Ovary (tissue), 9 donors: ENCODE results near the gene RTTN. TPM values are rescaled to one million over a fixed set of nuclear protein-coding genes. Genes with fewer than 3 reads are reported as not detected.
A peak's percentile ranks its signal among the peaks of the same experiment; 100 is the strongest.

Source experiments
- DNase-seq, 5 donors: peaks; one replicate each; pipeline ENCODE4 v3.0.0-alpha.2; 2019 to 2020
- H3K27ac ChIP-seq, 2 donors: fragments of 200-600 bp; one replicate each; pipeline versions ENCODE4 v1.5.1 to v1.8.0; 2019 to 2022
- H3K27me3 ChIP-seq: fragments of 200-600 bp; one replicate; pipeline ENCODE4 v1.8.0; 2022
- H3K36me3 ChIP-seq: fragments of 200-600 bp; sonication (generic); one replicate; pipeline ENCODE4 v1.5.1; 2019
- H3K4me1 ChIP-seq: one replicate; pipeline ENCODE4 v1.8.1; 2013; ENCODE audit warnings: mild to moderate bottlenecking, moderate library complexity; ENCODE audit not compliant: insufficient read depth
- H3K4me3 ChIP-seq: fragments of 200-600 bp; sonication (generic); one replicate; pipeline ENCODE4 v1.5.1; 2017
- H3K9me3 ChIP-seq, 2 donors: fragments of 200-600 bp in 1 of 2; sonication (generic) in 1 of 2; one replicate each; pipeline versions ENCODE4 v1.5.1 to v1.8.1; 2013 to 2019; ENCODE audit warnings: mild to moderate bottlenecking in 1 of 2, moderate library complexity in 1 of 2
- EP300 ChIP-seq: sonication (generic); formaldehyde crosslinking; IDR thresholded peaks from one replicate; pipeline ENCODE4 v1.6.1; 2017; ENCODE audit warnings: antibody characterized with exemption
- POLR2A ChIP-seq: fragments of 450-650 bp; IDR thresholded peaks from one replicate; pipeline ENCODE4 v1.6.1; 2017; ENCODE audit warnings: antibody characterized with exemption, mild to moderate bottlenecking, moderate library complexity
- WGBS, 3 donors: extraction: QIAGEN DNeasy Blood & Tissue Kit in 1 of 3; methylation state at CpG; one replicate each; pipeline versions ENCODE4 v1.1.5 to v1.1.7; 2013 to 2017; 5-methylcytosine and 5-hydroxymethylcytosine counted together
- intact Hi-C, 4 donors: fragments of 100-400 bp; cut with DNase I; formaldehyde crosslinking; loops; one replicate each; pipeline versions ENCODE4 v1.11.0 to v1.15.1; 2022 to 2023
- polyA plus RNA-seq, 2 donors: library from polyadenylated mRNA; stranded (reverse); fragments of 200-250 nt in 1 of 2; fragments of 350-450 nt in 1 of 2; fragmentation: Illumina TruSeq in 1 of 2; extraction: RNeasy Lipid Tissue Mini Kit (QIAGEN cat#74804) in 1 of 2; gene quantifications; one replicate each; pipeline ENCODE4 v1.2.3, GENCODE V29; 2013 to 2014
- total RNA-seq, 7 donors: library from RNA; depleted of rRNA in 2 of 7; stranded (reverse); fragments of >200 nt in 2 of 7; fragmentation: NEBNext Ultra II Directional in 3 of 7; extraction: Animal tissue kit (Norgen Biotek cat#: 25700) in 3 of 7; gene quantifications; one replicate each; pipeline versions ENCODE4 v1.1.0 to v1.2.4, GENCODE V29; 2016 to 2023
- TF ChIP-seq, protein P1 (sequence below), 3 donors: fragments of 450-650 bp in 2 of 3; fragments of 200-600 bp in 1 of 3; IDR thresholded peaks; one replicate each; pipeline versions ENCODE4 v1.5.1 to v1.8.0; 2016 to 2022; ENCODE audit warnings: antibody characterized with exemption in 3 of 3, mild to moderate bottlenecking in 1 of 3
- donor health status: DM: no; HTN: no; CAD: no; lungs with moderate emphysema.
- donor health status: DM: no; HTN: no; CAD: no.
- donor health status: Bipolar disorder and iron deficiency.
- donor health status: DM: yes; HTN: yes; CAD: no.
- donor health status: DM: no; HTN: no; CAD: no.
- donor health status: DM: yes; HTN: yes; CAD: no.

RTTN gene
- total and polyA plus RNA-seq, 9 donors = 6.2 to 22.4 (median 14.9) TPM

DNA sequence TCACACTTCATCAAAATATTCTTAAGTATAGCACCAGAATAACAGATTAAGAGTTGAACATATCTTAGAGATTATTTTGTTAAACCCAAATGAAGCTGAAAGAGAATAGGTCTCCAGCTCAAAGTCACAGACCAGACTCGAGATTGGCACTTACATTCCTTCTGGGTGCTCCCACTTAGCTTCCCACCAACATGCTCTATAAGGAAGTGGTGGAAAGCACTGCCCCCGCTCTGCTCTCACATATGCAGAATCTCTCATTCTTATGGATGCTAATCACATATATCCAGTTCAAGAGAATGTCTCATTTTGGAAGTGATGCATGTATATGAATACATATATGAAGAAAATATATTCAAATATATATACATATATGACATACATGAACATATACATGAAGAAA, 186.4 kb downstream of the RTTN start:
- Histone ChIP-seq H3K27me3 (no peaks in the 10 kb centered on the region), H3K4me3 (no peak overlapping the region), H3K27ac (no peak overlapping the region), H3K4me1 (no peaks in the 10 kb centered on the region), H3K9me3 (no peaks in the 10 kb centered on the region), H3K36me3 (no peaks in the 10 kb centered on the region)
- no peak for DNase-seq
- TF ChIP-seq EP300 (no peak), POLR2A (no peak)
- TF ChIP-seq, protein P1, sequence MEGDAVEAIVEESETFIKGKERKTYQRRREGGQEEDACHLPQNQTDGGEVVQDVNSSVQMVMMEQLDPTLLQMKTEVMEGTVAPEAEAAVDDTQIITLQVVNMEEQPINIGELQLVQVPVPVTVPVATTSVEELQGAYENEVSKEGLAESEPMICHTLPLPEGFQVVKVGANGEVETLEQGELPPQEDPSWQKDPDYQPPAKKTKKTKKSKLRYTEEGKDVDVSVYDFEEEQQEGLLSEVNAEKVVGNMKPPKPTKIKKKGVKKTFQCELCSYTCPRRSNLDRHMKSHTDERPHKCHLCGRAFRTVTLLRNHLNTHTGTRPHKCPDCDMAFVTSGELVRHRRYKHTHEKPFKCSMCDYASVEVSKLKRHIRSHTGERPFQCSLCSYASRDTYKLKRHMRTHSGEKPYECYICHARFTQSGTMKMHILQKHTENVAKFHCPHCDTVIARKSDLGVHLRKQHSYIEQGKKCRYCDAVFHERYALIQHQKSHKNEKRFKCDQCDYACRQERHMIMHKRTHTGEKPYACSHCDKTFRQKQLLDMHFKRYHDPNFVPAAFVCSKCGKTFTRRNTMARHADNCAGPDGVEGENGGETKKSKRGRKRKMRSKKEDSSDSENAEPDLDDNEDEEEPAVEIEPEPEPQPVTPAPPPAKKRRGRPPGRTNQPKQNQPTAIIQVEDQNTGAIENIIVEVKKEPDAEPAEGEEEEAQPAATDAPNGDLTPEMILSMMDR (IDR thresholded peaks at IDR 0.05) = no peak
- intact Hi-C loops = no loop called here
- 80% methylated on average over 2 of the region's 2 CpGs for WGBS, 3 donors

DNA sequence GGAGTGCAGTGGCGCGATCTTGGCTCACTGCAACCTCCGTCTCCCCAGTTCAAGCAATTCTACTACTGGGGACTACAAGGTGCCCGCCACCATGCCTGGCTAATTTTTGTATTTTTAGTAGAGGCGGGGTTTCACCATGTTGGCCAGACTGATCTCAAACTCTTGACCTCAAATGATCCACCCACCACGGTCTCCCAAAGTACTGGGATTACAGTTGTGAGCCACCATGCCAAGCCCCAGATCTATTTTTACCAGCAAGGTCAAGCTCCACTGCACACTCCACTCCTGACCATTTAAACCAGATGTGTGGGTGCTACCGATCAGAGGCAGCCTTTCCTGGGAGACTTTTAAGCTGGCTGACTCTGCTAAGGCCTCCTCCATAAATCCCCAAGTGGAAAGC, 190.4 kb downstream of the RTTN start:
- Histone ChIP-seq H3K4me3 (no peak overlapping the region), H3K27me3 (no peaks in the 10 kb centered on the region), H3K27ac (no peak overlapping the region), H3K36me3 (no peaks in the 10 kb centered on the region), H3K9me3 (no peaks in the 10 kb centered on the region), H3K4me1 (no peaks in the 10 kb centered on the region)
- DNase-seq = no peak
- 73 to 82% (median 82%) methylated on average over 7 of the region's 7 CpGs for WGBS, 3 donors
- TF ChIP-seq POLR2A (no peak), EP300 (no peak)
- TF ChIP-seq, protein P1 (IDR thresholded peaks at IDR 0.05) = no peak
- intact Hi-C loops = no loop called here

DNA sequence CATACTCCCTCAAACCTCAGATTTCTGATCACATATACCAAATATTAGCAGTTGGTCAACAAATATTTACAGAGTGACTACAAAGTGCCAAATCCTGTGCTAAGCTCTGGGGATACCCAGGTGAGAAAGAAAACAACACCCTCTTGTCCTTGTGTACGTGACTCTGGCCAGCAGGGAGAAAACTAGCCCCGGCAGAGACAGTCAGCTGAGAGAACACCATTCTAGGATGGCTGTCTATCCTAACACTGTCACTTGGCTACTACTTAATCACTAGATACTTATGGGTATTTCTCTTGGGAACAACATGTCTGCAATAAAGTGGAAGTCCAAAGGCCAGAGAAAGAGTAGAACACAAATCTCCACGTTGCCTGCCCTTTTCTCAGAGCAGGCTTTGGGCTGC, 199.9 kb downstream of the RTTN start:
- 56 to 66% (median 64%) methylated on average over 3 of the region's 3 CpGs for WGBS, 3 donors
- intact Hi-C loops = no loop called here
- Histone ChIP-seq H3K27me3 (no peaks in the 10 kb centered on the region), H3K27ac (peak overlapping the region in 1 of 2 donors; percentile 14), H3K4me1 (peaks cover 5% of the 10 kb centered on the region), H3K36me3 (no peaks in the 10 kb centered on the region), H3K9me3 (no peaks in the 10 kb centered on the region), H3K4me3 (no peak overlapping the region)
- no peak for TF ChIP-seq EP300
- no peak for TF ChIP-seq POLR2A
- TF ChIP-seq, protein P1 (IDR thresholded peaks at IDR 0.05) = no peak
- no peak for DNase-seq

DNA sequence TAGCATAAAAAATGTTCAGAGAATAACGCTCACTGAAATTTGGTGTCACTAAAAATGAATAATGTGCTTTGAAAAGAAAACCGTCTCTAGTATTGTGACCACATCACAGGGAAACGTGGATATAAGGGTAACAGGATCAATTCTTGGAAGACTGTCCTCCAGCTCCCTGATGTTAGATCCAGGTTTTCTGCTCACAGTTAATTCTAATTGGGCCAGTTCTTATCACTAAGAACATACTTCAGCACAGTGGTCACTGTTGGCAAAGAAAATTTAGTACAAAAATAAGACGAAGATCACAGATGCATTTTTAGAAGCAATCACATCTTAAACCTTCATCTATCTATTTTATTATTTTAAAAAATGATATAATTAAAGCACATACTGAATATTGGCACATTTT, 200.8 kb downstream of the RTTN start:
- Histone ChIP-seq H3K4me3 (no peak overlapping the region), H3K9me3 (no peaks in the 10 kb centered on the region), H3K36me3 (no peaks in the 10 kb centered on the region), H3K4me1 (peaks cover 5% of the 10 kb centered on the region), H3K27ac (no peak overlapping the region), H3K27me3 (no peaks in the 10 kb centered on the region)
- no peak for DNase-seq
- WGBS, 3 donors = 12 to 13% (median 13%) methylated on average over 4 of the region's 4 CpGs
- intact Hi-C loops = no loop called here
- TF ChIP-seq POLR2A (no peak), EP300 (no peak)
- TF ChIP-seq, protein P1 (IDR thresholded peaks at IDR 0.05) = no peak

DNA sequence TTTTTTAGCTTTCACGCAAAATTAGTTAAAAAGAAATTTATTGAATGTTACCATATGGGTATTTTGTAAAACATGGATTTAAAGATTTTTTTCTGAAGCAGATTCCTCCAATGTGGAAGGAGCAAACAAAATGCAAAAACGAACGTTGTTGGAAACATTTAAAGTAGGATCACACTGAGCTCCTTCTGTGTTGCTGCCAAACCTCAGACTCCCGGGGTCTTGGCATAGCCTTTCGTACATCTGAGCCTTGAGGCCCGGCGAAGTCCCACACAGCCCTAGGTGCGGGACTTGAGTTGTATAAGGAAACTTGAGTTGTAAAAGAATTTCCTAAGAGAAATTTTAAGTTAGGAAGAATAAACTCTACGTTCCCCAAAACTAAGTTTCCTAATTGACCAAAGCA, 205.8 kb downstream of the RTTN start:
- DNase-seq = no peak
- no peaks in the 10 kb centered on the region for H3K9me3 ChIP-seq
- TF ChIP-seq POLR2A (no peak), EP300 (no peak)
- TF ChIP-seq, protein P1 (IDR thresholded peaks at IDR 0.05) = no peak
- no peak overlapping the region for H3K27ac ChIP-seq
- 66 to 76% (median 73%) methylated on average over 9 of the region's 9 CpGs for WGBS, 3 donors
- peaks cover 2% of the 10 kb centered on the region for H3K4me1 ChIP-seq
- intact Hi-C loops = no loop called here
- H3K36me3 ChIP-seq = no peaks in the 10 kb centered on the region
- H3K27me3 ChIP-seq = no peaks in the 10 kb centered on the region
- H3K4me3 ChIP-seq = no peak overlapping the region
